GM10266 (cell line): Measurements from ENCODE around the gene UCKL1.

ENCODE experiments used
- DNase-seq: peaks from one replicate; pipeline ENCODE4 v3.0.0; 2012; ENCODE audit errors: extremely low spot score
- CTCF ChIP-seq: IDR thresholded peaks from 2 replicates; pipeline ENCODE4 v1.5.1; 2012; ENCODE audit warnings: mild to moderate bottlenecking, low read depth; ENCODE audit not compliant: control insufficient read depth, insufficient read depth; ENCODE audit errors: missing control alignments

UCKL1 gene

GRCh38 chr20:63898882-63899558, 57.2 kb downstream of the UCKL1 start:
- no peak for TF ChIP-seq CTCF
- DNase-seq: no peak

GRCh38 chr20:63897978-63898561, 58.1 kb downstream of the UCKL1 start:
- no peak for TF ChIP-seq CTCF
- no peak for DNase-seq

GRCh38 chr20:63896264-63897105, 59.7 kb downstream of the UCKL1 start:
- peak; percentile 75 for DNase-seq
- no peak for TF ChIP-seq CTCF

- no peak for TF ChIP-seq CTCF
- DNase-seq: no peak
Measured at GRCh38 chr20:63895952-63896263, 60.3 kb downstream of the UCKL1 start.

GRCh38 chr20:63895202-63895951, 60.8 kb downstream of the UCKL1 start:
- DNase-seq: peak; percentile 39

More at GRCh38 chr20:63895202-63895951, 60.8 kb downstream of the UCKL1 start:
- peak; percentile 3 for TF ChIP-seq CTCF
